KOPT-K1 (cell line): ENCODE results near the gene LDLRAD3.
"Not testable (repeated sequence)": the region's sequence is repeated elsewhere in the genome, so short reads cannot be mapped to it uniquely, and the experiment has no call there.

Experiments
- H3K27ac ChIP-seq: fragments of 200-600 bp; sonication (generic); 2 replicates; pipeline ENCODE4 v1.5.1; 2016; ENCODE audit warnings: antibody characterized with exemption, mild to moderate bottlenecking, low read depth, low read length; ENCODE audit not compliant: poor library complexity, severe bottlenecking
- H3K36me3 ChIP-seq: fragments of 200-600 bp; sonication (generic); 2 replicates; pipeline ENCODE4 v1.5.1; 2017; ENCODE audit warnings: antibody characterized with exemption, mild to moderate bottlenecking, low read length, moderate library complexity; ENCODE audit not compliant: insufficient read depth
- H3K9me3 ChIP-seq: fragments of 200-600 bp; sonication (generic); 2 replicates; pipeline ENCODE4 v1.5.1; 2017; ENCODE audit warnings: antibody characterized with exemption, low read length, mild to moderate bottlenecking; ENCODE audit not compliant: insufficient read depth, poor library complexity, severe bottlenecking

Gene LDLRAD3

DNA sequence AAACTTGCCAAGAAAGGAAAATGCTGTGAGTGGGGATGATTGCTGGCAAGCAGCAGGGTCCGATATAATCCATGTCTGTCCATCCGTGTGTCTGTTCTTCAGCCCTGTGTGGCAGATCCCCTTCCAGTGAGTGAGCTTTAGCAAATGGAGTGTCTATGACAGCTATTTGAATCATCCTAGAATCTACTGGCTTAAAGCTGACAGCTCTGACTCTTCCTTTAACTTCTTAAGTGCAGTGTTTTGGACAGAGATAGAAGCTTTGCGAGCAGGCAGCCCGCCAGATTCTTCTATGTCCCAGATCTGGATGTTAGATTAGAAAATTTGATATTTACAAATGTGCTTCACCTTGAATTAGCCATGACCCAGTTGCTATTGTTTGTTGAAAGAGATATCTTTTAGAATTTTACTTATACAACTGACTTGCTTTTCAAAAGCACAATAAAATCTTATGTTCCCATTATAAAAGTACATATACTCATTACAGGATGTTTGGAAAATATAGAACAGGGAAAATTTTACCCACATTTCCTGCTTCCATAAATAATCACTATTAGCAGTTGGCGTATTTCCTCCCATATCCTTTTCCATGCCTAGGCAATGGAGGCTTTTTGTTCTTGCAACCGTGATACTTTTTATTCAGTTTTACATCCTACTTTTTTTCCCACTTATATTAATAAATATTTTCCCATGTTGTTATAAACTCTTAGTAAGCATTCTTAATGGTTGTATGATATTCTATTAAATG, 220.8 kb downstream of the LDLRAD3 start:
- Histone ChIP-seq H3K27ac (no peak overlapping the region), H3K9me3 (no peaks in the 10 kb centered on the region), H3K36me3 (no peaks in the 10 kb centered on the region)

- no peaks in the 10 kb centered on the region for H3K36me3 ChIP-seq
- H3K27ac ChIP-seq = no peak overlapping the region
- no peaks in the 10 kb centered on the region for H3K9me3 ChIP-seq
These were observed 221.9 kb downstream of the LDLRAD3 start for GRCh38 chr11:36165621-36166397.

DNA sequence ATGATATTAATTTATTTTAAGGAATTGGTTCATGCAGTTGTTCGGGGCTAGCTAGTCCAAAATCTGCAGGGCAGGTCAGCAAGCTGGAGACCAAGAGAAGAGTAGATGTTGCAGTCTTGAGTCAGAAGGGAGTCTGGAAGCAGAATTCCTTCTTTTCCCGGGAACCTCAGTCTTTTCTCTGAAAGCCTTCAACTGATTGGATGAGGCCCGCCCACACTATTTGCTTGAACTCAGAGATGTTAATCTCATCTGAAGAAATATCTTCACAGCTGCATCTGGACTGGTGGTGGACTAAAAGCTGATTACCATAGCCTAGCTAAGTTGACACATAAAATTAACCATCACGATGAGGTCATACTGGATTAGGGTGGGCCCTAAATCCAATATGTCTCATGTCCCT, 223.2 kb downstream of the LDLRAD3 start:
- no peaks in the 10 kb centered on the region for H3K9me3 ChIP-seq
- H3K36me3 ChIP-seq = no peaks in the 10 kb centered on the region
- H3K27ac ChIP-seq = no peak overlapping the region

DNA sequence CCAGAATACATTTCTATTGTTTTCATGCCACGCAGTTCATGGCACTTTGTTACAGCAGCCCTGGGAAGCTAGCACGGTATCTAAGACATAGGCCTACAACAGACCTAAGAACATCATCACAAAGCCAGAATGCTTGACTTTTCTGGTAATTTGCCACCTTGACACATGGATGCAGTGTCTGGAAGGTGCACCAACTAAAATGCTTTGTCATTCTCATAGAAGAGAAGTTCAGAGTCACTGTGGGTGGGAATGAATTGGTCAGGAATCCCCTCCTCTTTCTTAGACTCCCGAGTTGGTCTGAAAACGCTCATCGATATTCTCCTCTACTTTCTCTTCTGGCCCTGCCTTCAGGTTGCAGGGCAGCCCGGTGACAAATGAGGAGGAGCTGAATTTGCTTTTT, 223.9 kb downstream of the LDLRAD3 start:
- Histone ChIP-seq H3K9me3 (no peaks in the 10 kb centered on the region), H3K36me3 (no peaks in the 10 kb centered on the region), H3K27ac (no peak overlapping the region)

GRCh38 chr11:36177836-36178235, 234.0 kb downstream of the LDLRAD3 start:
- Histone ChIP-seq H3K9me3 (no peaks in the 10 kb centered on the region), H3K36me3 (no peaks in the 10 kb centered on the region), H3K27ac (no peak overlapping the region)

DNA sequence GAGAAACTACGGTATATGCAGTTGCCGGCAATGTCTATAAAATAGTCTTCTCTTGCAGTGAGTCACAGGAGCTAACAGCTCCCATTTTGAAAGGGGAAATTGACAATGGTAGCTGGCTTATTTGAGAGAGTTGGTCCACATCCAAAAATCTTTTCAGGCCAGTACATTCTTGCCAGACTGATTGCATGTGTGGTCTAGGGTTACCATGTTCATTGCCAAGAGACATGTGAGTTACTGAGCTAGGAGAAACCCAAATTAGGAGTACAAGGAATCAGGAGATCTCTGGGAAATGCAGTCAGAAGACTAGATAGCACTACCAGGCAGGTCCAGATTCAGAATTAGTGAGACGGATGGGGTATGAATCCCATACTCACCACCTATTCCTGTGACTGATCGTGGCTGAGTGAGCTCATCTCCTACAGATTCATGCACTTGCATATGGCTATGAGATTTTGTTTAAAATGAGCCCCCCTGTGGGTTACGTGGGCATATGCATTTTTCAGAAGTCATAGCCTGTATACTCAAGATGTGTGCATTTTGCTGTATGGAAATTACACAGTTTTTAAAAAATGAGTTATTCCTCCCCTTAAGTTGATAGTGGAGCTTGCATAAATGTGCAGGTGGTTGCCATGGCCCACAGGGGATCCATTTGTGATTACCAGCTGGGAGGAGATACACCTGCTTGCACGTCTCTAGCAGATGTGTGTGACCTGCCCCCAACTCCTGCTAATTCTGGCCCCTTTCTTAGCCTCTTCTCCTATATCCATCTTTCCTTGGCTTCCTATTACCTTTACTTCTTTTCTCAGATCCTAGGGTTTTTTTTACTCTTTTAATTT, 242.7 kb downstream of the LDLRAD3 start:
- Histone ChIP-seq H3K9me3 (no peaks in the 10 kb centered on the region), H3K36me3 (no peaks in the 10 kb centered on the region), H3K27ac (no peak overlapping the region)

- no peaks in the 10 kb centered on the region for H3K36me3 ChIP-seq
- no peaks in the 10 kb centered on the region for H3K9me3 ChIP-seq
- no peak overlapping the region for H3K27ac ChIP-seq
These were observed 243.8 kb downstream of the LDLRAD3 start for GRCh38 chr11:36187622-36188021.

GRCh38 chr11:36189735-36190134, 245.9 kb downstream of the LDLRAD3 start:
- not testable (repeated sequence) for H3K9me3 ChIP-seq, H3K27ac ChIP-seq, H3K36me3 ChIP-seq

DNA sequence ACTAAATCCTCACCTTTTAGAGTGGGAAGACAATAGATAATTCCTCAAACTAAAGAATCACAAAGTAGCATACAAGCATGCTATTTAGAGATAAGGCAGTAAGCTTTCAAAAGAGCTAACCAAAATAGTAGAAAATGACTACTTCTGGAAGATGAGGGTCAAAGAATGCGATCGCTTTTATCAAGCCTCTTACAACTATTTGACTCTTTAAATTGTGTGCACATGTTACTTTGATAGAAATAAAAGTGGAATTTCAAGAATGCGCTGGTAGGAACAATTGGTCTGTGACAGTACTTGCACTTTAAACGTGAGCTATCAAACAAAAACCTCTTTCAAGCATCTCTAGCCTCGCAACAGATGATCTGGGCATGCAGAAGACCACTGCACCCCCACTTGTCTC, 248.1 kb downstream of the LDLRAD3 start:
- Histone ChIP-seq H3K36me3 (no peaks in the 10 kb centered on the region), H3K9me3 (no peaks in the 10 kb centered on the region), H3K27ac (no peak overlapping the region)

DNA sequence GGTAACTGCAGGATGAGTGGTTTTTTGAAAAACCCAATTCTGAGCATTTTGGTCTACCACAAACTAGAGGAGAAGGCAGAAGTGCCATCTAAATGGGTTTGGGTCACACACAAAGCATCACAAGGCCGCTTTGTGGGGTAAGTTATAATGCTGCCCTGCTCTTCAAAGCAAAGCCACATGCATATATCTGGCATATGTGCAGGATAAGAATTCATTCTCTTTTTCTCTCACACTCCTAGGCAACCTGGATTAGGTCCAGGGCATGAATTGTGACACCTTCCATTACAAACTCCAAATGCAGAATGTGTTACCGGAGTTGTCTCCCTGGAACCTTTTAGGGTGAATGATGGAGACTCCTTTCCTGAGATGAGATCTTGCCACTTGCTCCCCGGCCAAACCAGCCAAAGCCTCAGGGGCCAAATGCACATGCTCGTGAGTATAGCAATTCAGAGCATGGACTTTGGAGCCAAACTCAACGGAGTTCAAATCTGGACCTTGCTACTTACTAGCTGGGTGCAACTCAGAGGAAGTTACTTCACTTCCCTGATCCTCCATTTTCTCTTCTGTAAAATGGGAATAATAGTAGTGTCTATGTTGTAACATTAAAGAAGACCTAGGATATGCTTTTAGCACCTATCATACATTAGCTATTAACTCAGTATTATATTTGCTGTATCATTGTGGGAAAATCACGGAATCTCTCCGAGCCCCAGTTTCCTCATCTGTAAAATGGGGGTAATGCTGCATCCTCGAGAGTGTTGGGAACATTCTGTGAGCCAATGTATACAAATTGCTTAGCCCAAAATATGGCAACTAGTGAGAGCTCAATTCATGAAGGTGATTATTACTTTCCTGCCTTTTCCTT, 248.8 kb downstream of the LDLRAD3 start:
- Histone ChIP-seq H3K9me3 (no peaks in the 10 kb centered on the region), H3K27ac (no peak overlapping the region)

DNA sequence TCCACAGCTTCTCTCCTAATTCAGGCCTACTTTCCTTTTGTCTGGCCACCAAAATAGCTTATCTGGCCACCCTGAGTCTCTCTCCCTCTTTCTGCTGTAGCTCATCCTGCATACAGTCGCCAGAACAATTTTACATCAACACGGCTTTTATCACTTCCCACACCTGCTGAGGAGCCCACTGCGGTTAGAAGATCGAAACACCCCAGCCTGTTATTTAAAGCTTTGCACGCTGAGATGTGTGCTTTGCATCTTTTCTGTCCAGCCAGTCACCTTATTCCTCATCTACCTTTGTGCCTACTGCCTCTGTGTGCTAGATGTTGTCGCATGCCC, 249.4 kb downstream of the LDLRAD3 start:
- H3K36me3 ChIP-seq = no peaks in the 10 kb centered on the region
- H3K9me3 ChIP-seq = no peaks in the 10 kb centered on the region
- H3K27ac ChIP-seq = no peak overlapping the region

More for the DNA sequence above, 248.8 kb downstream of the LDLRAD3 start:
- no peaks in the 10 kb centered on the region for H3K36me3 ChIP-seq

DNA sequence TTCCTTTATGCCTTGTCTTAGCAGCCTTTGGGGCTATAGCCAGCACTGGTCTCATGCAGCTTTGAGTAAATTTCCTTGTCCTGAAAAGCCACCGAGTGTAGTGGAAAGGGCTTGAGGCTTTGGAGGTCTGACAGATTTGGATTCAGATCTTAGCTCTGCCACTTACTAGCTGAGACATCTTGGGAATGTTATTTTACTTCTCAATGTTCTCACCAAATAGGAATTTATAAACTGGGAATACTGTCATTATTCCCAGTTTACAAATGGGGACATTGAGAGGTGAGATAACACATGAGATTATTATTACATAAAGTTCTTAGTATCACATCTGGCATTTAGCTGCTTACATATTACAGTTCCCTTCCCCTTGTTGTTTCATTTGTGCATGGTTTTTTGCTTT, 249.9 kb downstream of the LDLRAD3 start:
- Histone ChIP-seq H3K36me3 (no peaks in the 10 kb centered on the region), H3K9me3 (no peaks in the 10 kb centered on the region), H3K27ac (no peak overlapping the region)

GRCh38 chr11:36195496-36196354, 251.9 kb downstream of the LDLRAD3 start:
- Histone ChIP-seq H3K36me3 (no peaks in the 10 kb centered on the region), H3K9me3 (no peaks in the 10 kb centered on the region), H3K27ac (no peak overlapping the region)
